GM19372 (cell line): ENCODE data around the gene ARL8A.
A peak's percentile ranks its signal among the peaks of the same experiment; 100 is the strongest.
"Not testable (repeated sequence)": the region's sequence is repeated elsewhere in the genome, so short reads cannot be mapped to it uniquely, and the experiment has no call there.

Source experiments
- ATAC-seq: cut with Tn5 transposase; IDR thresholded peaks from one replicate; pipeline ENCODE4 v1.9.1; 2021; ENCODE audit warnings: mild to moderate bottlenecking, low read depth, moderate library complexity; ENCODE audit not compliant: unreplicated experiment

The ARL8A gene

GRCh38 chr1:202176949-202177927 is 32.7 kb upstream of the ARL8A start:
- no peak for ATAC-seq

- ATAC-seq: no peak
Measured at GRCh38 chr1:202173993-202174392, 29.5 kb upstream of the ARL8A start.

GRCh38 chr1:202172015-202172355 is 27.4 kb upstream of the ARL8A start:
- no peak for ATAC-seq

GRCh38 chr1:202171292-202172014 is 26.9 kb upstream of the ARL8A start:
- no peak for ATAC-seq

GRCh38 chr1:202170726-202171125 is 26.2 kb upstream of the ARL8A start:
- no peak for ATAC-seq

- no peak for ATAC-seq
Measured at GRCh38 chr1:202168861-202169260, 24.3 kb upstream of the ARL8A start.

- no peak for ATAC-seq
Measured at GRCh38 chr1:202167708-202168415, 23.3 kb upstream of the ARL8A start.

- ATAC-seq: not testable (repeated sequence)
Measured at GRCh38 chr1:202167054-202167453, 22.5 kb upstream of the ARL8A start.

- ATAC-seq: no peak
Measured at GRCh38 chr1:202165942-202166843, 21.7 kb upstream of the ARL8A start.

GRCh38 chr1:202165267-202165941 is 20.9 kb upstream of the ARL8A start:
- no peak for ATAC-seq

- peak; percentile 43 for ATAC-seq
Measured at GRCh38 chr1:202164271-202165037, 19.9 kb upstream of the ARL8A start.

GRCh38 chr1:202163281-202164270 is 19.0 kb upstream of the ARL8A start:
- ATAC-seq: no peak

- no peak for ATAC-seq
Measured at GRCh38 chr1:202162418-202163280, 18.1 kb upstream of the ARL8A start.

- no peak for ATAC-seq
Measured at GRCh38 chr1:202162047-202162417, 17.5 kb upstream of the ARL8A start.

- no peak for ATAC-seq
Measured at GRCh38 chr1:202161151-202162046, 16.9 kb upstream of the ARL8A start.
